DMS53 treated with DMSO at 0.1 percent for 48 hours (cell line): ENCODE measurements around the gene PLEKHG1.
A peak's percentile ranks its signal among the peaks of the same experiment; 100 is the strongest.

Experiments
- DNase-seq: peaks from one replicate; lab custom pipeline; 2025; ENCODE audit not compliant: unreplicated experiment; lab: John Stamatoyannopoulos, UW

The PLEKHG1 gene

DNA sequence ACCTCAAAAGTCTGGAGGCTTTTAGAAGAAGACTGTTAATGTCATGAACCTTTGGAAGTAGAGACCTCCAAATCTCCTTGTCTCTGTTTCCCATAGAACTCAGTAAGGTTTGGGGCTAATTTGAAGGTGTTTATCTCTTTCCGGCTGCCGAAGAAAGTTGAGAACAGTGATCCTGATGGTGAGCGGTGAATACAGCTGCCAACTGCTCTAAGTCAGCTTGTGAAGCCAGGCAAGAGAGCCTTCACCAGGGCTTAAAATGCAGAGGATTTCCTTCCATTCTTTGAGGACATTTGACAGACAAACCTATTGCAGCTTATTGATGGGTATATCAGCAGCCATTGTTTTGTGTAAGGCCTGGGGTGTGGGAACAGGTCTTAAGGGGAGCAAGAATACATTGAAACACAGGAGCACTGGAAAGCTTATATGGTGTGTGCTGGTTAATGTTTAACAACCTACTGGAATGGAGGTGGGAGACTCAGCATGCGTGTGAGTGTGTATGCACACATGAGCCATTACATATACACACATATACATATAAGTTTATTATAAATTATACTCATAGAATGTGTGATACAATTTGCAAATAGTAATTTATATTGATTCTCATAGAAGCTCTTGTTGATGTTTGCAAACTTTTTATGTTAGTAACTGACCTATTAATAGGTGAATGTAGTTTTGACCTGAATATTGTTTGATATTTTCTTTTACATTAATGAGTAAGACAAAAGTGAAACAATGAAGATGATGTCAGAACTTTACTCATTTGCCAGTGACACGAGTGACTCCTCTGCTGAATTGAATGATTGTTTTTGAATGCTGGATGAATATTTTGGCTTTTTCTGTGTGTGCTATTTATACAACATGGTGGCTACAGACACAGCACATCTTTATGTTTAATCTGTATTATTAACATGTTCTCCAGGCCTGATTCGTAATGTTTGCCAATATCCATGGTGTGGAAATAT is 18.1 kb downstream of the PLEKHG1 start:
- peak; percentile 36 for DNase-seq

DNA sequence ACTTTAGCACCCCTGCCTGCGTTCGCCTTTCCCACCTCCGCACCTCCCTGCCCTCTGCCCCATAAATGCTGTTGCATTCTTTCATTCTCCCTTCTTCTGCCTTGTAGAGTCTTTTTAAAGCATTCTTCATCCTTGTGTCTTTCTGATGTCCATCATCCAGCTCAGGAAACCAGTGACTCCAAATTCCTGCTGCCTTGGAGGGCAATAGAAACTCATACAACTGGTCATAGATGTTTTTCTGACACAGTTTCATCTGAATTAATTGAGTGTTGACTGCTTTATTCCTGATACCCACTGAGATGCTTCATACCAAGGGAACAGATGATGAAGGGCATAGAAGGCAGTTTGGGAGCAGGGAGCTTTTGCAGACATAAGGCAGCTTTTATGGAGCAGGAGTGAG is 19.6 kb downstream of the PLEKHG1 start:
- no peak for DNase-seq

- DNase-seq, result no peak
These were observed 20.6 kb downstream of the PLEKHG1 start for GRCh38 chr6:150620244-150620643.

DNA sequence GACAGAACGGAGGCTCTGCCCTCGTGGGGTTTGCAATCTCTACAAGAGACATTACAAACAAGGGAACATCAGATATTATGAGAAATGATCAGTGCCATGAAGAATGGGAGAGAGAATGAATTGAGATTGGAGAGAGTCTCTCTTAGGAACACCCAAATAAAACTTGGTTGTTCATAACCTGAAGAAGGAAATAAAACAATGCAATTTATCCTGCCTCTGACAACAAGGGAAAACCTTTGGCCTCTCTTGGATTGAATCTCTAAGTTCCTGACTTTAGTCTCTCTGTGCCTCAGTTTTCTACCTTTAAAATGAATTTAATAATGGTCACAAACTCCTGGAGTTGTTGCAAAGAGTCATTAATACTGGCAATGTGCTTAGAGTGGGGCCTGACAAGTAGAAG is 21.1 kb downstream of the PLEKHG1 start:
- DNase-seq, result no peak

GRCh38 chr6:150622476-150622875 is 22.8 kb downstream of the PLEKHG1 start:
- DNase-seq, result no peak

DNA sequence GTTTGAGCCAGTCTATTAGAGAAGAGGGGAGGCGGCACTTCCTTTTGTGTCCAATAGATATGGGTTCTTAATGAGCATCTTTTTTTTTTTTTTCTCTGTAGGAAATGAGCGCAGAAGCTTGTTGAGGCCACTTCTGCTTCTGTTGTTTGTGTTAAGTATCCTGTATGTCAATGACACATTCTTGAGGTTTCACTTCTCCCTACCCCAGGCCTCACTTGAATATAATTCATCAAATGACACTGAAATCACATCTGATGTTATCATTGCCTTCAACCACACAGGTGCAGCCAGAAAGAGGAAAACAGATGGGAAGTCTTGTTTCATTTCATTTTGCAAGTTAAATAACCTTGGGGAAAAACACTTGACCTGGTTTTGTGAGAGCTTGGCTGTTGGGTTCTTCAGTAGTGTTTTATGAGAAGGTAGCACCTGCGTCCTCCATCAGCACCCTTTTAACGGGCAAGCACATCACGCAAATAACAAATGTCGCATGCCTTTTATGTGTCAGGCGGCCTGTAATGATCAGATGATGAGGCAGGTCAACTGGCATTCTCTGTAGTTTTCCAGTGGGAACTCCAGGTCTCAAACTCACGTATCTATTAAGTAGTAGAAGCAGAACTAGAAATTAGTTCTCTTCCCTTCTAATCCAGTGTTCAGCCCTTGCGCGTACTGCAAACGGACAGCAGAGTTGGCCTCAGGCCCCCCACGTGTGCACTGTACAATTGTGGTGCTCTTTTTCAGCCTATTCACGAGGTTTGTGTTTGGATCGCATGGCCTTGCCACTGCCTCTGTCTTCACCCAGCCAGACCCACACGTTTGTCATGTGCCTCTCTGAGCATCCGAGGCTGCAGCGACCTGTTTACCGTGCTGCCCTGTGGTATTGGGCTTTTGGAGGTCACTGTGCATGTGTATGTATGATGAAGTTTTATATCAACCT is 23.5 kb downstream of the PLEKHG1 start:
- DNase-seq, result no peak

DNA sequence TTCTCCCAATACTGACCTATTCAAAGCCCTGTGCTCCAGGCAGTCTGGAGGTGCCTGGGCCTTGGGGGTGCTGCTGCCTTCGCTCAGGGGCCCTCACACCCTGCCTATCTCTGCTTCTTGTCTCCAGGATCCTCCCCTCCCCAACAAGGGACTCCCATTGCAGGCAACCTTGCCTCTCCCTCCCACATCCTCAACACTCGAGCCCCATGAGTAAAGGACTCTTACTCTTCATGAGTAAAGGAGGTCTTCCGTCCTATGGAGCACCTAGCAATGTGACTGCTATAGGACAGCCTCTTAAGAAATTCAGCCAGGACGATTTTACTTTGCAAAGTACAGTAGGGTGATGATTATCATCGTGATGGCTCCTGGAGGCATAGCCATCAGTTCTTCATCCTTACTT is 24.5 kb downstream of the PLEKHG1 start:
- no peak for DNase-seq

DNA sequence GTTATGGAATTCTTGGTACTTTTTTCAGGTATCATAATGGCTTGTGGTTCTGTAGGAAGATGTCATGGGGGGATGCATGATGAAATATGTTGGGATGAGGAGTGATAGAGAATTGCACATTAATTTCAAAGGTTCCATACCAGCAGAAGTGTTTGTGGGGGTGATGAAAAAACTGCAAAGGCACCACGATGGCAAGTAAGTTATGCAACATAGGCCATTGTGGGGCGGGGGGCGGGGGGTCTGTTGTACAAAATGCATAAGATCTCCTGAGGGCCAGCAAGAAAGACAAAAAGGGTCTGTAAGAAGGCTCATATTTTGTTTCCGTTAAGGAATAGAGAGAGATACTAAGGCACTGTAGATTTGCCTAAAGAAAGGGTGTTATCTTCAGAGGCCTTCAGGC is 26.2 kb downstream of the PLEKHG1 start:
- DNase-seq, result no peak

GRCh38 chr6:150627154-150627553 is 27.5 kb downstream of the PLEKHG1 start:
- no peak for DNase-seq

- DNase-seq, result no peak
These were observed 27.9 kb downstream of the PLEKHG1 start for GRCh38 chr6:150627585-150628025.

DNA sequence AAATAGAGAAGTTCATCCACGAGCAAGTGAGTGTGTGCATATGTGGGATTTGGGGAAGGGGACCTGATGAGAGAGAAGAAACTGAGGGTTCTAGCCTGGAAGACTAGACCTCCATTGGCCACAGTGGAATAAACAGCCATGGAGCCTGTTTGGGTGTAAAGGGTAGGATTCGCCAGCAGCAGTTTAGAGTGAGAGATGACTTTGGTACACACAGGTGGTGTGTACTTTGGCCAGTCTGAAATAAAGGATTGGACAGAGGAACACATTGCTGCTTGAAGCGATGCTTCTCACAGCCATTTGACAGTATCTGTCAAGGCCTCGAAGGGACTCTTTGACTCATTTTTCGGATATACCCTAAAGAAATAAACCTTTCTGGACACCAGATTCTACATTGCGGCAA is 29.2 kb downstream of the PLEKHG1 start:
- DNase-seq, result no peak

GRCh38 chr6:150631283-150631983 is 31.7 kb downstream of the PLEKHG1 start:
- DNase-seq, result no peak

DNA sequence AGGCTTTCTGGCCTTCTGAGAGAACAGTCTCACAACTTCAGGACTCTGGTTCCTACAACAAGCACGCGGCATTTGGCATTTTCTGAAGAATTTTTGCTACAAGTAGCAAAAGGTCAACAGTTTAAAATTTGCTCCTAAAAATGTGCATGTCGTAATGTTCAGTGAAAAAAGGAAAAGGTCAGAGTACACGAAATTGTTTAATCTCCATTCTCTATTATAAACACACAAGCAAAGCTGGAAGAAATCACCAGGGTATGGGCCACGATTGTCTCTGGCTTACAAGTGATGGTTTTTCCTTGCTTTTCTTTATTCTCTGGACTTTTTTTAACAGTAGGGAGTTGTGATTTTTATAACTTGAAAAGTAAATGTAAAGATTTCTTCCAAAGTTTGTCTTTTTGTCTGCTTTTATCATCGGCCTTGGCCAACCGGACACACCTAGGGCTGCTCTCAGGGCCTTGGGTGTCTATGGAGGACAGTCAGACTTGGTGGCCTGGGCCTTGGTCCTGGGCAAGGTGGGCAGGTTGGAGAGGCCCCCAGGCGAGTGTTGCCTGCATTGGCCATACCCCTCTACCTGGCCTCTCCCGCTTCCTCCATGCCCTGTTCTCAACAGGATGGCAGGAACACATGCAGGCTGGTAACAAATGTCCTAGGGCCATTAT is 32.4 kb downstream of the PLEKHG1 start:
- no peak for DNase-seq

- no peak for DNase-seq
These were observed 33.2 kb downstream of the PLEKHG1 start for GRCh38 chr6:150632785-150633485.

DNA sequence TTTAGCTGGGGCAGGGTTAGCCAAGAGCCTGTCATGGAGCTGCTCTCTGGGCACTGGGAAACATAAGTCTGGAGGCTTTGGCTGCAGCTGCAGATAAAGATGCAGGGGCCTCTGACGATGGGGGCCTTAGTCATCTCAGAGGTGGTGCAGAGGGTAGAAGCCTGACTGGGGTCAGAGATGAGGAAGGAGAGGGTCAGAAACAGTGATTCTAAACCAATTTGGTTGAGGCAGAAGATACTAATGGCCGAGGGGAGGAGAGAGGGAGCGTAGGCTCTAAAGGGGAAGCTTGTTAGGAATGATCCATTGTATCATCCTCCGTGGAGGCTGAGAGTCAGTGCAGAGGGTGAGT is 33.8 kb downstream of the PLEKHG1 start:
- no peak for DNase-seq

GRCh38 chr6:150634176-150634963 is 34.7 kb downstream of the PLEKHG1 start:
- no peak for DNase-seq

DNA sequence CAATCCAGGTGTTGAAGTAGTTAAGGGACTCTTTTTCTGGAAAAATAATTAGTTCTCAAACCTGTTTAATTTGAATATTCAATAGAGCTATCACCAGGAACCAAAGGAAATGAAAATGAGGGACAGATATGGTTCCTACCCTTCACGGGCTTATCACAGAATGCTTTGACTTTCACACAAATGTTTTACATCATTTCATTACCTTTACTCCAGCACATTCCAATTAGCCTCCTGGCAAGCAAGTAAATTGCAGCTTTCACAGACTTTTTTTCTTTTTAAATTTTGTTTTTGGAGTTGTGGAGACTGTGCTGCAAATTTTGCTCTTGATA is 35.2 kb downstream of the PLEKHG1 start:
- no peak for DNase-seq

- no peak for DNase-seq
These were observed 36.3 kb downstream of the PLEKHG1 start for GRCh38 chr6:150635906-150636514.

DNA sequence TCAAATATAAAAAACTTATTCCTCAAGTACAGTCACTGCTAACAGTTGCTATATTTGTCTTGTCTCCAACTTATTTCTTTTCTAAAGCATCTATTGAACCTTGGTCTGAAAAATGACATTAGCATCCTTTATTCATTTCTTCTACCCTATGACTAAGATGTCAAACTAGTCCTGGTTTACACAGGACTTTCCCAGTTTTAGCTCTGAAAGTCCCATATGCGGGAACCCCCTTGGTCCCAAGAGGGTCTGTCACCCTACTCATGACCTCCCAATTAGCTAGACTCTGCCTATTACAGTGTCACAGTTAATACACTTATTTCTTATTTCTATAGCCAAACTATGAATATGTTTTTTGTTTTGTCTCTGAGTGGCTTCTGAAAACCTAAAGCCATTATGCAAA is 37.1 kb downstream of the PLEKHG1 start:
- DNase-seq, result no peak
